ENCODE measurements around the gene TCP11L1. TPM values are rescaled to one million over a fixed set of nuclear protein-coding genes. Genes with fewer than 3 reads are reported as not detected.
"Not testable (repeated sequence)": the region's sequence is repeated elsewhere in the genome, so short reads cannot be mapped to it uniquely, and the experiment has no call there.

Gene TCP11L1
- total RNA-seq, 1 donor from 2014 or later = 15.7 TPM

- not testable (repeated sequence) for DNase-seq
Observed at GRCh38 chr11:33029218-33029617, 10.2 kb upstream of the TCP11L1 start.

GRCh38 chr11:33033493-33033892, 5.9 kb upstream of the TCP11L1 start:
- DNase-seq = no peak

DNA sequence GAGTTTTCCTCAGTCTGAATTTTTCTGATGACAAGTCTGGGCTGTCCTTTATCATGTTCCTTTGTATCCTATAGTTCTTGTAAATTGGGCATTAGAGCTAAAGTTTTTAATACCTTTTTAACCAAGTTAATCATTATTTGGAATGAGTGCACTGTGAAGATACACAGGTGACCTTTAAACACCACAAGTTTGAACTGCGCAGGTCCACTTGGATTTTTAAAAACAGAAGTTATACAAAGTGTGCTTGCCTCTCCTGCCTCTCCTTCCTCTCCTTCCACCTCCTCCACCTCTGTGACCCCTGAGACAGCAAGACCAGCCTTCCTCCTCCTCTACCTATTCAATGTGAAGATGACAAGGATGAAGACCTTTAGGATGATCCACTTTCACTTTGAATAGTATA, 4.4 kb upstream of the TCP11L1 start:
- DNase-seq = no peak

DNA sequence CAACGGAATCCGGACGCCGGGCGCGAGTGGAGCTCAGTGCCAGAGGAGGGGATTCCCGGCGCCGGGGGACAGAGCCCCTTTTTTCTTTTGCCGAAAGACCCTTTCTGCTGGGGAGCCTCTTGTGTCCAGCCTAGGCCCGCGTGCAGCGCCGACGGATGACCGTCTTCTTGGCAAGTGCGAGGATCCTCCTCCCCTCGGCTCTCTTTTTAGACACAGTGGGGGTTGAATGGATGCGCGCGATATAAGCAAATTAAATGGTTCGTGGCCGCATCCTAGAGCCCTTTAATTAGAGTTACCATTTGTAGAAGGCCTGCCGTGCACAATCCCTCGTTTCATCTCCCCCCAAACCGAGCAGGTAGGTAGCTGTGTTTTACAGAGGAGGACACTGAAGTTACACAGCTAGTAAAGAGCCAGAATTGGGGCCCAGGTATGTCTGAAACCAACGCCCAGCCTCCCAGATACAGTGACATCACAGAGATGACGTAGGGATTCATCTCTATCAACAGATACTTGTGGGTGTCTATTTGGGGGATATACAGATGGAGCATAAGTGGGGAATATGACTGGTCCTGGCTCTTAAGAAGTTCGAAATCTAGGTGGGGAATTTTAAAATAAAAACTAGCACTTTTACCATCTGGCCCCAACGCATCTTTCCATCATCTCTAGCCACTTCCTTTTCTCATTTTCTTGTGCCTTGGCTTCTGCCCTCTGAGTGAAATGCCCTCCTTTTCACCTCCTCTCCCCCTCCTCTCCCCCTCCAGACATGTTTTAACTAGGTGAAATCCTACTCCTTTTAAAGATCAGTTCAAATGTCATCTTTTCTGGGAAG, 875 bp downstream of the TCP11L1 start:
- peak; percentile 19 for DNase-seq

DNA sequence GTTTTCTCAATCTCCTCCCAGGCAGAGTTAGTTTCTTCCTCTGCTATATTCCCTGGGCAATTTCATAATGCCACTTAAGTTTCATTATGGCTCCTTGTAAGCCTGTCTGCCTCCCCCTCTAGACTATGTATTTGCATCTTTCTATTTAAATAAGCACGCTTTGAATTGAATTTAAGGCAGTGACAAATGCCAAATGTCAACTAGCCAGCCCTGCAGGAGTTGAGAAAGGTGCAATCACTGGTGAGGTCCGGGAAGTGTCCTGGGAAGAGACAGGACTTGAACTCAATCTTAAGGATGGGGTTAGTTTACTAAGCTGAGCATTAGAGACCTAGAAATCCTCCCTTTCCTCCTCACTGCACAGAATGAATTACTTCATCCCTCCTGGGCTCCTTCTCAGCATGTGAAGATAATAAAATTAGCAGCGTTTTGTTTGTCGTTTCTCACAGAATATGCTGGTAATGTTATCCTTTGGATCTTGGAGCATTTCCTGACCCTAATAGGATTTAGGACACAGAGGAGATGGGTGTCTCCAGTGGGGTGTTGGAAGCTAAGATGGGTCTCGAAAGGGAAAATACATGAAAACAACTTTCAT, 1.6 kb downstream of the TCP11L1 start:
- no peak for DNase-seq

GRCh38 chr11:33043221-33043830, 4.0 kb downstream of the TCP11L1 start:
- no peak for DNase-seq

GRCh38 chr11:33044285-33044756, 4.9 kb downstream of the TCP11L1 start:
- no peak for DNase-seq

DNA sequence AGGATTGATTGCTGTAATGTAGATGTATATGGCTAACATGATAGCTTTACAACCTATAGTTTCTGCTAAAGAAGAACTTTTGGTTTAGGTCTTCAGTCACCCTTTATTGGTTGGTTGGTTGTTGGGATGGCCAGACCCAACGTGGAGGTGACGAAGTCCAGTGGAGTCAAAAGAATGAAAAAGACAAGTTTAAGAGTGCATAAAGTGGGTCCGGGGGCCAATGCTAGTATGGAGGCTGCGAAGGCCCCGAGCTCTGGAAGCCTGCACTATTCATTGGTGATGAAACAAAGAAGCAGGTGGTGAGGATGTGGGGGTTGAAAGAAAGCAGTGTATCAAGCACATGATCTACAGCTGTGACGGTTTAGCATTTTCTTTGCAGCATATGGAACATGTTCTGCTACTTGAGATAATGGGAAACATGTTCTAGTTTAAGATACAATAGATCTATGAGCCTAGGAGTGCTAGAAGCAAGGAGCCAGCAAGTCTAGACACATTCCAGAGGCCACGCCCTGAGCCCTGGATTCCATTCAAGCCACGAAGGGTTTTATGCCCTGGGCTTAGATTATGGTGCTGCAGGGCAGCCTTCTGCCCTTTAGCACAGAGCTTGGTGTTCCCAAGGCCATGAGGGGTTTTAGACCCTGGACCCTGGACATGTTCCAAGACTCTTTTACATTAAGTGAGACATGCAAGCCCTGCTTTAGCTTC, 6.3 kb downstream of the TCP11L1 start:
- DNase-seq = no peak

GRCh38 chr11:33048701-33049100, 9.3 kb downstream of the TCP11L1 start:
- not testable (repeated sequence) for DNase-seq

DNA sequence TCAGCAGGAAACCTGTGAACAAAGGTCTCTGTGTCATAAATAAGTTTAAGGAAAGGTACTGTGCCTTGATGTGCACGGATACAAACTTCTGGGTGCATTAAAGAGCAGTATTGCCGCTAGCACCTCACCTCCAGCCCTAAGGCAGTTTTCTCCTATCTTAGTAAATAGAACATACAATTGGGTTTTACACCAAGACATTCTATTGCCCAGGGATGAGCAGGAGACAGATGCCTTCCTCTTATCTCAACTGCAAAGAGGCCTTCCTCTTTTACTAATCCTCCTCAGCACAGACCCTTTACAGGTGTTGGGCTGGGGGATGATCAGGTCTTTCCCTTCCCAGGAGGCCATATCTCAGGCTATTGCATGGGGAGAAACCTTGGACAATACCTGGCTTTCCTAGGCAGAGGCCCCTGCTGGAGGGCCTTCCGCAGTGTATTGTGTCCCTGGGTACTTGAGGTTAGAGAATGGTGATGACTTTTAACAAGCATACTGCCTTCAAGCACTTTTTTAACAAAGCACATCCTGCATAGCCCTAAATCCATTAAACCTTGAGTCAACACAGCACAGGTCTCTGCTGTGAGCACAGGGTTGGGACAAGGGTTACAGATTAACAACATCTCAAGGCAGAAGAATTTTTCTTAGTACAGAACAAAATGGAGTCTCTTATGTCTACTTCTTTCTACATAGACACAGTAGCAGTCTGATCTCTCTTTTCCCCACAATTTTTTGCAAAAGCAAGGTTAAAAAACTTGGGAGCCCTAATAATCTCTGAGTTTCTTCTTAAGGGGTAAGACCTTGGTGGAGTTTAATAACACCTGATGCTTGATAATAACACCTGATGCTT, 10.4 kb downstream of the TCP11L1 start:
- DNase-seq = not testable (repeated sequence)

DNA sequence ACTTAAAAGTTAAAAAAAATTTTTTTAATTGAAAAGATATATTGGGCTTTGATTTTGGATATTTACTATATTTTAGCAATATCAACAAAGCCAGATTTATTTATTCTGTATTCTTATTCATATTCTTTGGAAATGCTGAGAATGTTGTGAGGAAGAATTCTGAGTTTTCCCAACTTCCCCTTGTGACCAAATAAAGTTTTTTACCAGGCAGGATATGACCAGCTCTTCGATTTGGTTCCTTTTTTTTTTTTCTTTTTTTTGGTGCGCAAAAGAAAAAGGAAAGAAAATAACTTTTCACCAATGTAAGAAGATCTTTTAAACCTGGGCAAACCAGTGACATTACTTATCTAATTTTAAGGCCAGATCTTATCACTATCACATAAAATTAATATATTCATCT, 12.9 kb downstream of the TCP11L1 start:
- no peak for DNase-seq

DNA sequence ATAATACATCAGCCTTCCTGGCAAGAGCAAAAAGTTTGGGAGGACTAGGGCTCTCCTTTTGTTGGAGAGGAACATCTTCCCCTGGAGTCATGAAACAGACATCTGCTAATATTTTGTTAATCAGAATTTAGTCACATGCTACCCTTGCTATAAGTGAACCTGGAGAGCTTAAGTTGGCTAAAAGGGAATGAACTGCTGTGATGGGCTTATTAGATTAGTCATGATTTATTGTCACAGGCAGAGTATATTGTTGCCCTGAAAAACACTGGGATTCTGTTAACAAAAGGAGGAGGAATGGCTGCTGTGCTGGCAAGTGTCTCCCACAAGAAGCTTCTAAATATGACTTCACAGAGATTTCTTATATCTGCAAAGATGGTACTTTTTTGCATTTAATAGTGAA, 16.0 kb downstream of the TCP11L1 start:
- DNase-seq = no peak

DNA sequence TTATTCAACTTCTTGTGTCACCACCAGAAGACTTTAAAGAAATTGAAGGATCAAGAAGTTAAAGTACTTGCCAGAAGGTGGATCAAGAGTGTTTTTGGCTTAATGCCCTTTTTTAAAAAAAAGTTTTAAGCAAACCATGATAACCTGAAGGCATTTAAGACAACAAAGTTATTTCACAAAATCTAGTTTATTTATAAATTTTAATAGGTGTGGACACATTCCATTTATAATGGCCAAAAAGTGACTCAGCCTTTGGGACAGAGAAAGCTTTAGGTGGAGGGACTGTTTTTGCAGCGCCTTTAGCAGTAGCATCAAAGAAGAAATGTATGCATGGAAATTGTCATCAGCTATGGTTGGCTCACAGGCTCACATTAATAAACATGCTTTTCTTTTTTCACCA, 17.9 kb downstream of the TCP11L1 start:
- no peak for DNase-seq

DNA sequence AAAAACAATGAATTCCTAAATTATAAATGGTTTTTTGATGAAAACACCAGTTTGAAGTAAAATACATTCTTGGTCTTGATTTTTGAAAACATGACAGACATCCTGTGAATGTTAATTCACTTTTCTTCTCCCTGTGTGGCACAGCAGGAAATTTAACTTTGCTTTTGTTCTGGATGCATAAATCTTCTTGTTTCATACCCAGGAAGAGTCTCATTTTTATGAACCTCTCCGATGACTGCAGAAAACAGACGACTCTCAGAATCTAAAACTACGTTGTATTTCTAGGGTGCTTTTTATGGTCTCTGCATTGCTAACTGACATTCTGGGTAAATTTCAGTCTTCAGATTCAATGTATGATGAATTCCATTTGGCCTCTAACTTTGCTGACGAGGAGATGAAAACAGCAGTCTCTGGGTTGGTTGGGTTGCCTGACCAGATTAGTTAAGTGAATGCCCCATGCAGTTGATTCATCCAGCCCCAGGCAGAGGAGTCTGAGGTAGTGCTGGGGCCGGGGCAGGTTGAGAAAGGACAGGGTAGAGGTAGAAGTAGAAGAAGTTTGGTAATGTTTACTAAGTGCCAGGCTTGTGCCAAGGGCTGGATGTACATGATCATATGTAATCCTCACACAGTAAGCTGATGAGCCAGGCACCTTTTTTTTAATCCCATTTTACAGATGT, 20.1 kb downstream of the TCP11L1 start:
- no peak for DNase-seq

DNA sequence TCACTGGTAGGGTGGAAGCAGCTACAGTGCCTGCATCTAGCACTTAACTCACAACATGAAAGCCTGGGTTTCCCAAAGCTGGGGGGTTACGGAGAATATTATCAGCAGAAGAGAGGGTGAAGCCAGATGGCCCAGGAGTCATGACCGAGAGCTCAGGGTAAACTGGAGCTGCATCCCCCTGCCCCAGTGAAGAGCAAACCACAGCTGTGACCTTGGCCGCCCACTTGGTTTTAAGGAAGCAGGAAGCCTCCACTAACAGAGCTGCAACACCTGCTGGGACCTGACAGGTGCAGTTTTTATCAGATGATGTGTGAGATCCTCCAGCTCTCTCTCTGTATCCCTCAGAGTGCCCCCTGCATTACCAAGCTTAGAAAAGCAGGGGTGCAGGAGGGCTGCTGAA, 20.9 kb downstream of the TCP11L1 start:
- DNase-seq = no peak

- DNase-seq = no peak
Observed at GRCh38 chr11:33062137-33062536, 22.8 kb downstream of the TCP11L1 start.

DNA sequence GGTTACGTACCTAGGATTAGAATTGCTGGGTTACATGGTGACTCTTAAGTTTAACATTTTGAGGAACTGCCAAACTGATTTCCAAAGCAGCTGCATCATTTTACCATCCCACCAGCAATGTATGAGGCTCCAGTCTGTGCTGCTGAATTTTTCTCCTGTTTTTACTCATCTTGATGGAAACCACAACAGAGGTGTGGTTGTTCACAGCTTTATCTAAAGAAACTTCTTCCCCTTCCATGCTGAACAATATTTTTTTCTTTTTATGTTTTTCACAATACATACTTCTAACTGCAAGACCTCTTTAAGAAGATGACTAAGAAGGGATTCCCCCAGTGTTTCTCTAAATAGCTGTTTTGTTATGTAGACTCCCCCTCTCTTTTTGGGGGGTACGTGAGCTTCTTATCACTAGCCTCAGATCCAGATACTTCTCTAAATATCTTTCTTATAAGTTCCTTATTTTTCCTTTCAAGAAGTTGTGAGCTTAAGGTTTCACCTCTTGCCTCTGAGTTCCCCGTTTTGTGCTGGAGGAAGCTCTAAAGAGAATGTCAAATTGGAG, 24.0 kb downstream of the TCP11L1 start:
- no peak for DNase-seq

DNA sequence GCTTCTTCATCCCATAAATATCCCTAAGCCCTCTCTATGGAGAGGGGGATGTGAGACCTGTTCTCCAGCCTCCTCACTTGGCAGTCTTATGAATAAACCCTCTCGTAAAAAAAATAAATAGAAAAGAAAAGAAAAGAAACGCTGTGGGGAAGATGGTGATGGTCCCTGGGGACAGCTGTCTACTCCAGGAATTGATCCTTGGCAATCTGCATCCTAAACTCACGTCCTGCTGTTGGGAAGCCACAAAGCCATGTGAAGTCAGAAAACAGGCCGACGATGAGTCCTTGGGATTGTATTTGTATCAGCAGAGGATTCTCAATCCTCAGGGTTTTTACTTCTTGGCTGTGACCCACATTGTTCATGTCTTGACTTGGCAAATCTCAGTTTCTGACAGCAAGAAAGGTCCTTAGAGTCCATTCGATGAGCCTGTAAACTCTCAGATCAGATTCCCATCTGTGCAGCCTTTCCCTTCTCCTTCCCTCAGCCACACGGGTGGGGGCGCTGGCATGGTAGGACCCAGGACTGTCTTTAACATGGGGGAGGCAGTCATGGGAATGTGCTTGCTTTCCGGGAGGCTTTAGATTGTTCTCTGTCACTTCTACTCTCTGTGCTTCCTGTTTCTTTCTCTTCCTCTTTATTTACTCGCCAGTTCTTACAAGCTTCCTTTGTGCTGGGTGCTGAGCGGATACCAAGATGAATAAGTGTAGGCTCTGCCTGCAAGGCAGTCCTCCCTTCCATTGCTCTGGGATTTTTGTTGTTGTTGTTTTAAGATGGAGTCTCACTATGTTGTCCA, 24.9 kb downstream of the TCP11L1 start:
- no peak for DNase-seq

- DNase-seq = no peak
Observed at GRCh38 chr11:33064866-33065265, 25.5 kb downstream of the TCP11L1 start.
